Spleen (tissue), 11 donors: ENCODE measurements around the gene GFPT2. TPM values are rescaled to one million over a fixed set of nuclear protein-coding genes. Genes with fewer than 3 reads are reported as not detected.

Experiments
- DNase-seq: peaks from one replicate; pipeline ENCODE4 v3.0.0-alpha.2; 2020
- H3K27ac ChIP-seq, 8 donors: fragments of 200-600 bp; sonication (generic) in 7 of 8; 1 replicate in 4 of 8; 2 replicates in 4 of 8; pipeline versions ENCODE4 v1.5.0 to v1.8.0; 2016 to 2021; ENCODE audit warnings: inconsistent platforms in 4 of 8, mild to moderate bottlenecking in 4 of 8, moderate library complexity in 1 of 8
- H3K27me3 ChIP-seq, 7 donors: fragments of 200-600 bp; sonication (generic) in 6 of 7; replicated peaks in 1 of 7; 1 replicate in 4 of 7; 2 replicates in 3 of 7; pipeline versions ENCODE4 v1.5.0 to v1.8.0; 2016 to 2021; ENCODE audit warnings: inconsistent platforms in 3 of 7, mild to moderate bottlenecking in 1 of 7
- H3K36me3 ChIP-seq, 6 donors: fragments of 200-600 bp; sonication (generic) in 5 of 6; 1 replicate in 4 of 6; 2 replicates in 2 of 6; pipeline versions ENCODE4 v1.5.0 to v1.8.0; 2016 to 2021; ENCODE audit warnings: inconsistent platforms in 2 of 6
- H3K4me1 ChIP-seq, 6 donors: fragments of 200-600 bp; sonication (generic) in 5 of 6; 1 replicate in 3 of 6; 2 replicates in 3 of 6; pipeline versions ENCODE4 v1.5.0 to v1.8.0; 2016 to 2021; ENCODE audit warnings: inconsistent platforms in 3 of 6
- H3K4me3 ChIP-seq, 8 donors: fragments of 200-600 bp; sonication (generic) in 7 of 8; 1 replicate in 4 of 8; 2 replicates in 4 of 8; pipeline versions ENCODE4 v1.5.0 to v1.8.0; 2016 to 2021; ENCODE audit warnings: inconsistent platforms in 4 of 8, mild to moderate bottlenecking in 4 of 8, moderate library complexity in 2 of 8
- H3K9me3 ChIP-seq, 8 donors: fragments of 200-600 bp; sonication (generic) in 7 of 8; 1 replicate in 4 of 8; 2 replicates in 4 of 8; pipeline versions ENCODE4 v1.5.0 to v1.8.0; 2016 to 2021; ENCODE audit warnings: inconsistent platforms in 4 of 8
- POLR2A ChIP-seq, 3 donors: fragments of 450-650 bp; IDR thresholded peaks; one replicate each; pipeline ENCODE4 v1.5.1; 2017; ENCODE audit warnings: antibody characterized with exemption in 3 of 3, mild to moderate bottlenecking in 1 of 3
- POLR2AphosphoS5 ChIP-seq, 3 donors: sonication (generic); formaldehyde crosslinking; IDR thresholded peaks; one replicate each; pipeline ENCODE4 v1.5.1; 2017; ENCODE audit warnings: antibody characterized with exemption in 3 of 3
- WGBS, 5 donors: extraction: QIAGEN DNeasy Blood & Tissue Kit in 3 of 5; methylation state at CpG; one replicate each; pipeline versions ENCODE4 v1.1.5 to v1.1.7; 2013 to 2018; 5-methylcytosine and 5-hydroxymethylcytosine counted together
- intact Hi-C: fragments of 100-400 bp; cut with DNase I; formaldehyde crosslinking; loops from one replicate; pipeline ENCODE4 v1.15.0; 2023; ENCODE audit warnings: low total_unique reads
- polyA plus RNA-seq, 3 donors: library from polyadenylated mRNA; stranded (reverse); fragments of 200-250 nt; gene quantifications; one replicate each; pipeline ENCODE4 v1.2.1, GENCODE V29; 2013
- total RNA-seq, 7 donors: library from RNA; depleted of rRNA in 3 of 7; stranded (reverse); fragments of >200 nt in 3 of 7; fragmentation: NEBNext Ultra II Directional in 4 of 7; extraction: Animal tissue kit (Norgen Biotek cat#: 25700) in 4 of 7; gene quantifications; one replicate each; pipeline versions ENCODE4 v1.1.0 to v1.2.1, GENCODE V29; 2016 to 2021
- TF ChIP-seq, protein P1 (sequence below), 11 experiments: fragments of 200-600 bp in 7 of 11; fragments of 450-650 bp in 4 of 11; sonication (generic) in 4 of 11; IDR thresholded peaks in 8 of 11; conservative IDR thresholded peaks in 3 of 11; 1 replicate in 7 of 11; 2 replicates in 4 of 11; pipeline versions ENCODE4 v1.4.0 to v1.8.0; 2016 to 2021; ENCODE audit warnings: antibody characterized with exemption in 11 of 11, inconsistent platforms in 4 of 11, mild to moderate bottlenecking in 1 of 11
- donor health status: healthy with polysubstance abuse.
- donor health status: DM: no; HTN: no; CAD: no; lungs with moderate emphysema.
- donor health status: DM: no; HTN: no; CAD: no.
- donor health status: Bipolar disorder and iron deficiency.
- donor health status: healthy.
- donor health status: DM: no; HTN: no; CAD: no.
- donor health status: DM: yes; HTN: yes; CAD: no.

Gene GFPT2
- total and polyA plus RNA-seq, 10 donors: 1.2 to 4.7 (median 1.9) TPM

DNA sequence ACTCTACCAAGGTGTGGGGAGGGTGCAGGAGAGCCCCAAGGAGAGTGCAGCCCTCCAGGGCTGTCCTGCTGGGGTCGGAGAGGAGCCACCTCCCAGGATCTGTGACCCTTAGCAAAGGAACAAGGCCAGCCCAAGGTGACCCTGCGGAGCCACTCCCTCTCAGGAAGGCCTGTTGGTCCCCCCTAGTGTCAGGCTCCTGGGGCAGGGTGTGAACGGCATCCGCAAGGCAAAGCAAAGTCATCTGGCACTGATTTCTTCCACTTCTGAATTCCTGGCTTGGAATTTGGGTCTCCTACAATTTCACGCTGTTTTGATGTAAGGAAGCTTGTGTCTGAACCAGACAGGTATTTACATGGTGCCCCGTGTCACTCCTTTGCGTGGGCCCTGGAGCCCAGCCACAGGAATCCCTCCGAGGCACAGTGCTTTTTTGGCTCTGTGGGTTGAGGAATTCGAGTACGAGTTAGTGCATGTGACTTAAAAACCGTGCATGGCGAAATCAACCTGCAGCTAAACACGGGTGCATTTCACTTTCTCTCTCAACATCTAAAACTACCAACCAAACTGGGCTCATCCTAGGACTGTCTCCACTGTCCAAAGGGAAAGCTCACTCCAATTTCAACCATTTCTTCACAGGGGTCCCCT lies 24.5 kb upstream of the GFPT2 start:
- DNase-seq: no peak
- WGBS, 5 donors: 73 to 83% (median 79%) methylated on average over 12 to 13 of the region's 13 CpGs
- no peak for TF ChIP-seq POLR2A (IDR thresholded peaks at IDR 0.05)
- TF ChIP-seq POLR2AphosphoS5 (IDR thresholded peaks at IDR 0.05): no peak
- TF ChIP-seq, protein P1, sequence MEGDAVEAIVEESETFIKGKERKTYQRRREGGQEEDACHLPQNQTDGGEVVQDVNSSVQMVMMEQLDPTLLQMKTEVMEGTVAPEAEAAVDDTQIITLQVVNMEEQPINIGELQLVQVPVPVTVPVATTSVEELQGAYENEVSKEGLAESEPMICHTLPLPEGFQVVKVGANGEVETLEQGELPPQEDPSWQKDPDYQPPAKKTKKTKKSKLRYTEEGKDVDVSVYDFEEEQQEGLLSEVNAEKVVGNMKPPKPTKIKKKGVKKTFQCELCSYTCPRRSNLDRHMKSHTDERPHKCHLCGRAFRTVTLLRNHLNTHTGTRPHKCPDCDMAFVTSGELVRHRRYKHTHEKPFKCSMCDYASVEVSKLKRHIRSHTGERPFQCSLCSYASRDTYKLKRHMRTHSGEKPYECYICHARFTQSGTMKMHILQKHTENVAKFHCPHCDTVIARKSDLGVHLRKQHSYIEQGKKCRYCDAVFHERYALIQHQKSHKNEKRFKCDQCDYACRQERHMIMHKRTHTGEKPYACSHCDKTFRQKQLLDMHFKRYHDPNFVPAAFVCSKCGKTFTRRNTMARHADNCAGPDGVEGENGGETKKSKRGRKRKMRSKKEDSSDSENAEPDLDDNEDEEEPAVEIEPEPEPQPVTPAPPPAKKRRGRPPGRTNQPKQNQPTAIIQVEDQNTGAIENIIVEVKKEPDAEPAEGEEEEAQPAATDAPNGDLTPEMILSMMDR (IDR thresholded peaks at IDR 0.05 in 8 of 11, conservative IDR thresholded peaks at IDR 0.05 in 3 of 11): no peak
- Histone ChIP-seq H3K4me3 (no peak overlapping the region), H3K36me3 (no peaks in the 10 kb centered on the region), H3K27ac (no peak overlapping the region), H3K4me1 (no peaks in the 10 kb centered on the region), H3K27me3 (peaks cover 0 to 26% (median 0%) of the 10 kb centered on the region in 7 donors), H3K9me3 (no peaks in the 10 kb centered on the region)
- intact Hi-C loops: no loop called here

DNA sequence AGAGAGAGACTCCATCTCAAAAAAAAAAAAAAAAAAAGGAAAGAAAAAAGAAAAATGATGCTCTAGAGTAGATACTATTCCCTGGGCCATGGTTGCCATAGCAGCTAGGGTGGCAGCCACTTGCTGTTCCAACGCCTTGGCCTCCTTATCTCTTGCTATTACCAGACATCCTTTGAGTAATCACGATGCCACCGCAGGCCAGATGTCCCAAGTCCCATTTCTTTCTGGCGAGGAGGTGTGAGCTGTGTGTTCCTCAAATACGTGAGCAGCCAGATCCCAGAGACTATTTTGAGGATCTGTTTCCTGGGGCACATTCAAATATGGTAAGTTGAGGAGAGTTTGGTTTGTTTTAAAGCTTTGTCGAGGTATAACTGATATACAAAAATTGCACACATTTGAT lies 23.4 kb upstream of the GFPT2 start:
- H3K4me1 ChIP-seq: no peaks in the 10 kb centered on the region
- TF ChIP-seq POLR2A (IDR thresholded peaks at IDR 0.05): no peak
- TF ChIP-seq POLR2AphosphoS5 (IDR thresholded peaks at IDR 0.05): no peak
- TF ChIP-seq, protein P1 (IDR thresholded peaks at IDR 0.05 in 8 of 11, conservative IDR thresholded peaks at IDR 0.05 in 3 of 11): no peak
- no peak for DNase-seq
- no peak overlapping the region for H3K4me3 ChIP-seq
- 61 to 71% (median 67%) methylated on average over 6 of the region's 6 CpGs for WGBS, 5 donors
- peaks cover 0 to 21% (median 0%) of the 10 kb centered on the region in 7 donors for H3K27me3 ChIP-seq
- no peaks in the 10 kb centered on the region for H3K36me3 ChIP-seq
- H3K27ac ChIP-seq: no peak overlapping the region
- H3K9me3 ChIP-seq: no peaks in the 10 kb centered on the region
- intact Hi-C loops: no loop called here

DNA sequence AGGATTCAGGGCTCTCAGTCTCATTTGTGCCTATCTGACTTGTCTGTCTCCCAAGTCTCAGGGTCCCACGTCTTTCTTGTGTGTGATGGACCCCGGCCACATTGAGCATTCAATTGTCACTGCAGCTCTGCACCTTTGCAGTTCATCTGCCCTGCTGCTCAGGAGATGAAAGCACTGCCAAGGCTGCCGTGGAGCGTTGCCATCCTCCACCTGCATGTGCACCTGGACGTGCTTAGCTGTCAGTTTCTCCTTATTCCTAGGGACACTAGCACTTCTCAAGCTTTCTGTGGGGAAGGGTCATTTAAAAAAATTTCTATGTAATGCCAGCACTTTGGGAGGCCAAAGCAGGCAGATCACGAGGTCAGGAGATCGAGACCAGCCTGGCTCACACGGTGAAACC lies 22.8 kb upstream of the GFPT2 start:
- 83 to 92% (median 85%) methylated on average over 8 of the region's 8 CpGs for WGBS, 5 donors
- intact Hi-C loops: no loop called here
- H3K9me3 ChIP-seq: no peaks in the 10 kb centered on the region
- peaks cover 0 to 16% (median 0%) of the 10 kb centered on the region in 7 donors for H3K27me3 ChIP-seq
- no peaks in the 10 kb centered on the region for H3K36me3 ChIP-seq
- no peak overlapping the region for H3K27ac ChIP-seq
- TF ChIP-seq POLR2A (IDR thresholded peaks at IDR 0.05) (no peak), POLR2AphosphoS5 (IDR thresholded peaks at IDR 0.05) (no peak)
- TF ChIP-seq, protein P1 (IDR thresholded peaks at IDR 0.05 in 8 of 11, conservative IDR thresholded peaks at IDR 0.05 in 3 of 11): no peak
- H3K4me3 ChIP-seq: no peak overlapping the region
- H3K4me1 ChIP-seq: no peaks in the 10 kb centered on the region
- no peak for DNase-seq

DNA sequence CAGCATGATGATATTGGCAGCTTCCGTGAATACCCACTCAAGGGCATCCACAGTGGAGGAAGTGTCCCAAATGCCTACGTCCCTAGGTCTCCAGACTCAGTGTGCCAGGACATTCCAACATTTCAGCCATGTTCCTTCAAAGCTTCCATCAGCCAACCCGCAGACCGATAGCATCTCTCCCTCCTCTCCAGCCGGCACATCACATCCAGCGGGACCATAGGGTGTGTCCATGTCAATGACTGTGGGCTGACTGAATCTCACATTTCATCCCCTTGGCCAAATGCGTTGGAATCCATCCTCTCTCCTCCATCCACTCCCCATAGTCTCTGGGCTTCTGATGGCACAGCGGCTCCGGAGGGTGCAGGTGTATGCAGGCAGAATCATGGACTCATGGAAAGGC lies 22.2 kb upstream of the GFPT2 start:
- no peak for TF ChIP-seq POLR2AphosphoS5 (IDR thresholded peaks at IDR 0.05)
- no peak for TF ChIP-seq POLR2A (IDR thresholded peaks at IDR 0.05)
- TF ChIP-seq, protein P1 (IDR thresholded peaks at IDR 0.05 in 8 of 11, conservative IDR thresholded peaks at IDR 0.05 in 3 of 11): no peak
- Histone ChIP-seq H3K9me3 (no peaks in the 10 kb centered on the region), H3K4me1 (no peaks in the 10 kb centered on the region), H3K36me3 (no peaks in the 10 kb centered on the region), H3K4me3 (no peak overlapping the region), H3K27ac (no peak overlapping the region), H3K27me3 (peaks cover 0 to 9% (median 0%) of the 10 kb centered on the region in 7 donors)
- WGBS, 5 donors: 86 to 93% (median 88%) methylated on average over 8 to 9 of the region's 9 CpGs
- DNase-seq: no peak
- intact Hi-C loops: no loop called here
